OCI-LY3 (cell line): ENCODE results near the gene GALNT18.

Source experiments
- CTCF ChIP-seq: fragments of 200-600, 300-600 bp; sonication (generic); IDR thresholded peaks from 2 replicates; pipeline ENCODE4 v1.5.1; 2014; ENCODE audit warnings: antibody characterized with exemption, low read length, low read depth
- EZH2phosphoT487 ChIP-seq: fragments of 200-600 bp; shearing (Covaris generic); IDR thresholded peaks from 2 replicates; pipeline ENCODE4 v1.6.1; 2018; ENCODE audit warnings: antibody characterized with exemption, mixed run types, low read depth

DNA sequence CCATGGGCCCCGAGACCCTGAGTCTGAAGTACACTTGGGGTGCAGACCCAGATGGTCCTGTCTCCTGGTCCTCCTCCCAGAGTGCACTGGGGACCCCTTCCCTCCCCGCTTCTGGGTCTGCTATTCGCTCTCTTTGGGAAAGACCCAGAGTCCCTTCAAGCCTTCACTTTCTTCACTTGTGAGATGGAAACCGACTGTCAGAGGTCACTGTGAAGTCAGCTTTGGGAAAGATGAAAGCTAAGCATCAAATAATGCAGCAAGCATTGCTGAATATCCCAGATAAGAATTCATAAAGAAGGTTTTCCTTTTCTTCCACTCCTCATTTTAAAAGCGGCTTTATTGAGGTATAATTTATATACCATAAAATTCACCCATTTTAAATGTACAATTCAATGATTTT is 163.8 kb downstream of the GALNT18 start:
- TF ChIP-seq CTCF, result no peak
- TF ChIP-seq EZH2phosphoT487, result no peak
